A204.1 (cell line): ENCODE results near the gene ATP2B1.

Source experiments
- FAIRE-seq: peaks from 2 replicates; lab custom pipeline; 2012; peaks lifted over from hg19 to GRCh38; lab: Jason Lieb, UNC

The ATP2B1 gene

GRCh38 chr12:89538897-89539296 is 169.7 kb downstream of the ATP2B1 start:
- FAIRE-seq = no peak
